GM12873 (cell line): Measurements from ENCODE around the gene VIT.

Source experiments
- CTCF ChIP-seq: IDR thresholded peaks from 2 replicates; pipeline ENCODE4 v1.5.1; 2012; ENCODE audit warnings: low read depth, mild to moderate bottlenecking, moderate library complexity, low read length, control low read depth; ENCODE audit not compliant: insufficient read depth; ENCODE audit errors: missing control alignments

The VIT gene

DNA sequence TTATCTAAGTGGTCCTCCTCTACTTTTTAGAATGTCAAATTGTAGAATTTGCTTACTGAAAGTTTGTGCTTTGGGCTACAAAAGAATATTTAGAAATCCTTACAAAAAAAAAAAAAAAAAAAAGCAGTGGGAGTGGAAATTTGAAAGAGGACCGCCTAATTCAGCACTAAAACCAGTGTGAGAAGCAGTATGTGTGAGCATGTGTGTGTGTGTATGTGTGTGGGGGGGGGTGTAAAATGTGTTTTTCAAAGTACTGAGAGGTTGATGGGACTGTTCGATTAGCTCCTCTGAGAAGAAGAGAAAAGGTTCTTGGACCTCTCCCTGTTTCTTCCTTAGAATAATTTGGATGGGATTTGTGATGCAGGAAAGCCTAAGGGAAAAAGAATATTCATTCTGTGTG lies at the start of gene VIT:
Gene VIT (plus strand): TSS at position 175 of the 400 bp plus-strand sequence. CDS start 19,664 bp downstream, outside the sequence.
- no peak for TF ChIP-seq CTCF

GRCh38 chr2:36650031-36650829 lies 46.3 kb upstream of the VIT start:
- TF ChIP-seq CTCF = no peak

DNA sequence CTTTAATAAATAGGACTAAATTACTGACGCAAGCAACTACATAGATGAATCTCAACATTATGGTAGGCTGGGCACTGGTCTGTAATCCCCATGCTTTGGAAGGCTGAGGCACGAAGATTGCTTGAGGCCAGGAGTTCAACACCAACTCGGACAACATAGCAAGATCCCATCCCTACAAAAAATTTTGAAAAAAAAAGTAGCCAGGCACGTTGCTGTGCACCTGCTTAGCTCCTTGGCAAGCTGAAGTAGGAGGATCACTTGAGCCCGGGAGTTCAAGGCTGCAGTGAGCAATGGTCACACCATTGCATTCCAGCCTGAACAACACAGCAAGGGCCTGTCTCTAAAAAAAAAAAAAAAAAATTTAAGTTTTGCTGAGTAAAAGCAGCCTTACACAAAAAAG lies 43.4 kb upstream of the VIT start:
- no peak for TF ChIP-seq CTCF

- TF ChIP-seq CTCF = no peak
Measured at GRCh38 chr2:36653967-36654694, 42.4 kb upstream of the VIT start.

DNA sequence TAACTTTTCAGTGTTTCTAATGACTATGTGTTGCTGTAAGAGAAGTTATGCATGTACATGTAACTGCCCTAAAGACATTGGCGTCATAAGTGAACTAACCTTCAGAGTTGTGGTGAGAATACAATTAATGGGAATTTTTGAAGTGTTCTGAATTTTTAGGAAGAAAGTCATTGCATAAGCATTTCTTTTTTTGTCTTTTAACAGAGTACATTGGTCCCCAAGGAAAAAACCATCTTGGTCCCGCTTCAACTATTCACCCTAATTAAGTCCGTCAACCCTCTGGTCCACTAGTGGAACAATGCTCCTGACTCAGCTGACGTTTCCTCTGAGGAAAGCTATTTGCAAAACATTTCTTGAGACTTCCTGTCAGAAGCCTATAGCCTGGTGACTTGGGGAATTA lies 41.1 kb upstream of the VIT start:
- no peak for TF ChIP-seq CTCF

DNA sequence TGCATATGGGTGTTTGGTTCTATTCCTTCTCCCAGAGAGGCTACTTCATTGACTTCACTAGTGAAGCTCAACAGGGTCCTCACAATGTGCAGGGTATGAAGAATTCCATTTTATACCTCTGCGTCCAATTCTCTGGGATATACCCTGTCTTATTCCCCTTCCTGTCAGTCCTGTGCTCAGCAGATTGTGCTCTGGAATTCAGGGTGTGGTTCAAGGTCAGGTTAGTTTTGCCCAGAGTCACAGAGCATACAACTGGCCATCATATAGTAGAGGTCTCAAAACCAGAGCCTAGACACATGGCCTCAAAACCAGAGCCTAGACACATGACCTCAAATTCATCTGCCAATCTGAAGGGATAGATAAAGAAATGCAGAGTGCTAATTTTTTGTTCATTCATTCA lies 38.8 kb upstream of the VIT start:
- TF ChIP-seq CTCF = no peak

- no peak for TF ChIP-seq CTCF
Measured at GRCh38 chr2:36658277-36658748, 38.2 kb upstream of the VIT start.
